Transverse colon (tissue), 4 donors: ENCODE results near the gene TMA7B. TPM values are rescaled to one million over a fixed set of nuclear protein-coding genes. Genes with fewer than 3 reads are reported as not detected.
"Not testable (repeated sequence)": the region's sequence is repeated elsewhere in the genome, so short reads cannot be mapped to it uniquely, and the experiment has no call there.

Experiments used
- DNase-seq: peaks from one replicate; pipeline ENCODE4 v3.0.0-alpha.2; 2019
- H3K27ac ChIP-seq, 4 donors: fragments of 200-600 bp; sonication (generic); 2 replicates each; pipeline ENCODE4 v1.5.1; 2016 to 2018; ENCODE audit warnings: inconsistent platforms in 4 of 4
- H3K27me3 ChIP-seq: fragments of 200-600 bp; sonication (generic); 2 replicates; pipeline ENCODE4 v1.5.1; 2017; ENCODE audit warnings: inconsistent platforms
- H3K36me3 ChIP-seq, 4 donors: fragments of 200-600 bp; sonication (generic); 2 replicates each; pipeline ENCODE4 v1.5.1; 2017 to 2019; ENCODE audit warnings: inconsistent platforms in 4 of 4
- H3K4me1 ChIP-seq, 4 donors: fragments of 200-600 bp; sonication (generic); 2 replicates each; pipeline ENCODE4 v1.5.1; 2017 to 2020; ENCODE audit warnings: inconsistent platforms in 4 of 4
- H3K4me3 ChIP-seq, 4 donors: fragments of 200-600 bp; sonication (generic); 1 replicate in 1 of 4; 2 replicates in 3 of 4; pipeline versions ENCODE4 v1.5.1 to v1.6.1; 2017 to 2019; ENCODE audit warnings: inconsistent platforms in 4 of 4
- H3K9me3 ChIP-seq, 2 donors: fragments of 200-600 bp; sonication (generic); 2 replicates each; pipeline ENCODE4 v1.5.1; 2017 to 2019; ENCODE audit warnings: inconsistent platforms in 2 of 2
- EP300 ChIP-seq: sonication (generic); formaldehyde crosslinking; IDR thresholded peaks from one replicate; pipeline ENCODE4 v1.6.1; 2017; ENCODE audit warnings: antibody characterized with exemption, low read depth
- POLR2A ChIP-seq: fragments of 450-650 bp; IDR thresholded peaks from one replicate; pipeline ENCODE4 v1.6.1; 2016; ENCODE audit warnings: antibody characterized with exemption, mild to moderate bottlenecking, moderate library complexity
- POLR2AphosphoS5 ChIP-seq, 3 donors: sonication (generic); formaldehyde crosslinking; IDR thresholded peaks; one replicate each; pipeline ENCODE4 v1.6.1; 2016; ENCODE audit warnings: antibody characterized with exemption in 3 of 3
- WGBS, 2 donors: methylation state at CpG; one replicate each; pipeline ENCODE4 v1.1.5; 2018; ENCODE audit warnings: low coverage in 1 of 2; 5-methylcytosine and 5-hydroxymethylcytosine counted together
- in situ Hi-C, 4 donors: fragments of 200-750 bp; cut with MboI; loops; one replicate each; pipeline versions ENCODE4 v1.15.0 to v1.15.1; 2017; ENCODE audit warnings: low sequenced_read_pairs in 3 of 4, low pct_ligation_motif_present in 1 of 4, low pct_unique_long_range_greater_than_20kb in 1 of 4
- intact Hi-C: fragments of 100-400 bp; cut with DNase I; formaldehyde crosslinking; loops from one replicate; pipeline ENCODE4 v1.15.1; 2023; ENCODE audit warnings: low total_unique reads
- total RNA-seq, 4 donors: library from RNA; depleted of rRNA; stranded (reverse); fragments of >200 nt; gene quantifications; one replicate each; pipeline ENCODE4 v1.1.0, GENCODE V29; 2016
- TF ChIP-seq, protein P1 (sequence below), 5 experiments: fragments of 200-600 bp in 3 of 5; fragments of 450-650 bp in 2 of 5; sonication (generic) in 3 of 5; IDR thresholded peaks; 1 replicate in 2 of 5; 2 replicates in 3 of 5; pipeline ENCODE4 v1.5.1; 2016 to 2017; ENCODE audit warnings: antibody characterized with exemption in 5 of 5, inconsistent platforms in 3 of 5, mild to moderate bottlenecking in 2 of 5, moderate library complexity in 1 of 5

The TMA7B gene
- total RNA-seq, 4 donors from 2014 or later, result 0.80 TPM; not detected in 3

- in situ Hi-C loops, result no loop called here
- H3K27ac ChIP-seq, result no peak overlapping the region
Measured at GRCh38 chr22:39946126-39946502, 14.1 kb upstream of the TMA7B start.

GRCh38 chr22:39946503-39947219 lies 13.5 kb upstream of the TMA7B start:
- Histone ChIP-seq H3K9me3 (no peaks in the 10 kb centered on the region), H3K36me3 (no peaks in the 10 kb centered on the region), H3K4me3 (no peak overlapping the region), H3K27ac (no peak overlapping the region), H3K27me3 (no peaks in the 10 kb centered on the region), H3K4me1 (no peaks in the 10 kb centered on the region)
- 39 to 83% methylated on average over 1 to 8 of the region's 8 CpGs for WGBS, 2 donors
- intact Hi-C loops (no loop called here), in situ Hi-C loops (no loop called here)
- DNase-seq, result no peak
- TF ChIP-seq, protein P1, sequence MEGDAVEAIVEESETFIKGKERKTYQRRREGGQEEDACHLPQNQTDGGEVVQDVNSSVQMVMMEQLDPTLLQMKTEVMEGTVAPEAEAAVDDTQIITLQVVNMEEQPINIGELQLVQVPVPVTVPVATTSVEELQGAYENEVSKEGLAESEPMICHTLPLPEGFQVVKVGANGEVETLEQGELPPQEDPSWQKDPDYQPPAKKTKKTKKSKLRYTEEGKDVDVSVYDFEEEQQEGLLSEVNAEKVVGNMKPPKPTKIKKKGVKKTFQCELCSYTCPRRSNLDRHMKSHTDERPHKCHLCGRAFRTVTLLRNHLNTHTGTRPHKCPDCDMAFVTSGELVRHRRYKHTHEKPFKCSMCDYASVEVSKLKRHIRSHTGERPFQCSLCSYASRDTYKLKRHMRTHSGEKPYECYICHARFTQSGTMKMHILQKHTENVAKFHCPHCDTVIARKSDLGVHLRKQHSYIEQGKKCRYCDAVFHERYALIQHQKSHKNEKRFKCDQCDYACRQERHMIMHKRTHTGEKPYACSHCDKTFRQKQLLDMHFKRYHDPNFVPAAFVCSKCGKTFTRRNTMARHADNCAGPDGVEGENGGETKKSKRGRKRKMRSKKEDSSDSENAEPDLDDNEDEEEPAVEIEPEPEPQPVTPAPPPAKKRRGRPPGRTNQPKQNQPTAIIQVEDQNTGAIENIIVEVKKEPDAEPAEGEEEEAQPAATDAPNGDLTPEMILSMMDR (IDR thresholded peaks at IDR 0.05), result no peak
- TF ChIP-seq POLR2A (no peak), EP300 (no peak), POLR2AphosphoS5 (IDR thresholded peaks at IDR 0.05) (no peak)

More at GRCh38 chr22:39946126-39946502, 14.1 kb upstream of the TMA7B start:
- intact Hi-C loops, result no loop called here
- Histone ChIP-seq H3K36me3 (no peaks in the 10 kb centered on the region), H3K27me3 (no peaks in the 10 kb centered on the region), H3K9me3 (no peaks in the 10 kb centered on the region), H3K4me3 (no peak overlapping the region), H3K4me1 (no peaks in the 10 kb centered on the region)
- TF ChIP-seq, protein P1 (IDR thresholded peaks at IDR 0.05), result no peak
- 96 to 100% methylated on average over 2 to 4 of the region's 4 CpGs for WGBS, 2 donors
- DNase-seq, result no peak

DNA sequence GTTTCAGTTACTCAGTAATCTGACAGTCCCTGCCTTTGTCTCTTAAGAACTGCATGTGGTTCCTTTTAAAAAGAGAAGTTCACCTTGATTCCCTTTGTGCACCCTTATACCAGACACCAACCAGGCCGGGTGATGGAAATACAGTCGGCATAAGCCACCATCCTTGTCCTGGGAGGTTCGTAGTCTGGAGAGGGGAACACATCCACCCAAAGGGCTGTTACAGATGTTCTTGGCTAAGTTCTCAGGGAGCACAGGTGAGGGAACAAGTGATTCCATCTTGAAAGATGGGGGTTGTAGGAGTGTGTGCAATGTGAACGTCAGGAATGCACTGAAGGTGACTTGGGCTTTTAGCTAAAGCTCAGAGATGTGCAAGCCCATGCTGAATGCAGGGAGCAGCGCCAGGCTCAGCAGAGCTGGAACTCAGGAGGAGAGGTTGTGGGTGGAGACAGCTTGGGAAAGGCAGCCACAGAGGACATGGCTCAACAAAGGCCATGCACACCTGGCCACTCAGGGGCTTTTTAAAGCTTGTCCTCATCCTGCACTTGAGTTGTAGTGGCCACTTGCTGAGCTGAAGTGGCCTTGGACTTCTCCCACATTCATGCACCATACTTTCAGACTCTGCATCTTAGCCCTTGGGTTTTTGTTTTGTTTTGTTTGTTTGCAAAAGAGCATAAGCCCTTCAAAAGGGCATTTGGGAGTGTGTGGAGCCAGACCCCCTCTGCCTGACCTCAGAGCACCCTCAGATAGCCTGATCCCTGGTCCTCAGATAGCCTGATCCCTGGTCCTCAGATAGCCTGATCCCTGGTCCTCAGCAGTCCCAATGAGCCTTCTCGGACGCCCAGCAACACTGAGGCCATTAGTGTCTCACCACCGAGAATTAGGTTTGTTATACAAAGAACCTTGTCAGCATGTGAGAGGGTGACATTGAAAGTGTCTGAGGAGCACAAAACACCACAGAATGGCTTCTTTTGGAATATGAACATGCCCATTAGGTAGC lies 12.7 kb upstream of the TMA7B start:
- in situ Hi-C loops, result no loop called here
- Histone ChIP-seq H3K4me1 (no peaks in the 10 kb centered on the region), H3K36me3 (no peaks in the 10 kb centered on the region), H3K4me3 (no peak overlapping the region), H3K9me3 (no peaks in the 10 kb centered on the region), H3K27ac (no peak overlapping the region), H3K27me3 (no peaks in the 10 kb centered on the region)
- intact Hi-C loops, result no loop called here
- WGBS, 2 donors, result 80 to 88% methylated on average over 1 to 8 of the region's 8 CpGs
- TF ChIP-seq, protein P1 (IDR thresholded peaks at IDR 0.05), result no peak
- TF ChIP-seq EP300, result no peak
- TF ChIP-seq POLR2A, result no peak
- TF ChIP-seq POLR2AphosphoS5 (IDR thresholded peaks at IDR 0.05), result no peak
- no peak for DNase-seq

GRCh38 chr22:39949964-39950737 lies 10.0 kb upstream of the TMA7B start:
- no peaks in the 10 kb centered on the region for H3K36me3 ChIP-seq
- 78 to 84% methylated on average over 8 of the region's 8 CpGs for WGBS, 2 donors
- H3K4me3 ChIP-seq, result no peak overlapping the region
- no peak overlapping the region for H3K27ac ChIP-seq
- H3K4me1 ChIP-seq, result peaks cover 0 to 13% (median 0%) of the 10 kb centered on the region in 4 donors
- TF ChIP-seq POLR2AphosphoS5 (IDR thresholded peaks at IDR 0.05), result no peak
- TF ChIP-seq EP300, result no peak
- TF ChIP-seq, protein P1 (IDR thresholded peaks at IDR 0.05), result no peak
- TF ChIP-seq POLR2A, result no peak
- intact Hi-C loops (no loop called here), in situ Hi-C loops (no loop called here)
- DNase-seq, result no peak
- H3K27me3 ChIP-seq, result peaks cover 4% of the 10 kb centered on the region
- no peaks in the 10 kb centered on the region for H3K9me3 ChIP-seq

- H3K36me3 ChIP-seq, H3K27me3 ChIP-seq, H3K4me3 ChIP-seq, intact Hi-C loops, H3K27ac ChIP-seq, in situ Hi-C loops, H3K9me3 ChIP-seq, DNase-seq: not testable (repeated sequence)
- H3K4me1 ChIP-seq, result peaks cover 0 to 13% (median 0%) of the 10 kb centered on the region in 4 donors
- WGBS, 2 donors, result 74 to 81% methylated on average over 7 to 11 of the region's 11 CpGs
Measured at GRCh38 chr22:39951603-39952293, 8.4 kb upstream of the TMA7B start.
